ENCODE data around the gene SCN11A.
A peak's percentile ranks its signal among the peaks of the same experiment; 100 is the strongest.

The SCN11A gene

GRCh38 chr3:39051649-39052561 is at the start of gene SCN11A, which contains the start of gene WDR48:
SCN11A (minus strand) TSS chr3:39051944; CDS start chr3:38950362, 101,582 bp downstream.
WDR48 (plus strand) TSS chr3:39052016; CDS start chr3:39052026, 10 bp downstream.
- DNase-seq, result peak; percentile 96

- DNase-seq, result no peak
Observed at GRCh38 chr3:39101022-39101689, 49.4 kb upstream of the SCN11A start.

- no peak for DNase-seq
Observed at GRCh38 chr3:39100500-39100886, 48.7 kb upstream of the SCN11A start.

GRCh38 chr3:39099738-39100499 is 48.2 kb upstream of the SCN11A start:
- DNase-seq, result no peak

DNA sequence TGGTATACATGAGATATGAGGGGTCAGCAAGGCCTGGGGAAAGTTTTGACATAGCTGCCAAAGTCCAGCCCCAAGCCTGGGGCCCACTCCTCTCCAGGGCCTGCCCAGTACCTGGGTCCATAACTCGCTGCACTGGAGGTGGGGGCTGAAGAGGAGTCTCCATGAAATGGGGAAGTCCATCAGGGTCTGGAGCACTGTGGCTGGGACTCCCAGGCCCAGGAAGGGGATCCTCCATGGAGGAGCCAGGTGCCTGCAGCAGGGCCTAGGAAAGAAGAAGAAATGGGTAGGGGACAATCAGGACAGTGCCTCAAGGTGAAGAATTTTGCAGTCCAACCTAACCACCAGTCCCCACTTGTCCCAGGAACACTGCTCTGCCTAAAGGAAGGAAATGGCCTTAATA is 47.5 kb upstream of the SCN11A start:
- no peak for DNase-seq

GRCh38 chr3:39098473-39099000 is 46.8 kb upstream of the SCN11A start:
- DNase-seq, result no peak

GRCh38 chr3:39097716-39098472 is 46.1 kb upstream of the SCN11A start:
- no peak for DNase-seq

GRCh38 chr3:39096775-39097174 is 45.0 kb upstream of the SCN11A start:
- DNase-seq, result no peak

DNA sequence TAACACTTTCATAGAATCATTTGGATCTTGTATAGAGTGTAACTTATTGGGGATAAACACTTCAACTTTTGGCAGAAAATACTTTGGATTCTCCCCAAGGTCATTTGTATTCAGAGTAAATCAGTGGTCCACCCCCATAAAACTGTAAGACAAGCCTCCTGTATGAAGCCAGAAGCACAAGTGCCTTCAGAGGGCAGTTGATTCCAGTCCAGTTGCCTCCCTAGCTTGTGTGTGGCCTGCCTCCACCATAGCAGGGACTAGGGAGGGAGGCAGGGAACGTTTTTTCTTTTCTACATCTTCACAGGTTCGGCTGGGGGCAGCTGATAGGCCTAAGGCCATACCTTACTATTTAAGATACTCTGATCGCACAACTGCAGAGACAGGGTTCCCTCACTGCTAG is 44.0 kb upstream of the SCN11A start:
- no peak for DNase-seq

DNA sequence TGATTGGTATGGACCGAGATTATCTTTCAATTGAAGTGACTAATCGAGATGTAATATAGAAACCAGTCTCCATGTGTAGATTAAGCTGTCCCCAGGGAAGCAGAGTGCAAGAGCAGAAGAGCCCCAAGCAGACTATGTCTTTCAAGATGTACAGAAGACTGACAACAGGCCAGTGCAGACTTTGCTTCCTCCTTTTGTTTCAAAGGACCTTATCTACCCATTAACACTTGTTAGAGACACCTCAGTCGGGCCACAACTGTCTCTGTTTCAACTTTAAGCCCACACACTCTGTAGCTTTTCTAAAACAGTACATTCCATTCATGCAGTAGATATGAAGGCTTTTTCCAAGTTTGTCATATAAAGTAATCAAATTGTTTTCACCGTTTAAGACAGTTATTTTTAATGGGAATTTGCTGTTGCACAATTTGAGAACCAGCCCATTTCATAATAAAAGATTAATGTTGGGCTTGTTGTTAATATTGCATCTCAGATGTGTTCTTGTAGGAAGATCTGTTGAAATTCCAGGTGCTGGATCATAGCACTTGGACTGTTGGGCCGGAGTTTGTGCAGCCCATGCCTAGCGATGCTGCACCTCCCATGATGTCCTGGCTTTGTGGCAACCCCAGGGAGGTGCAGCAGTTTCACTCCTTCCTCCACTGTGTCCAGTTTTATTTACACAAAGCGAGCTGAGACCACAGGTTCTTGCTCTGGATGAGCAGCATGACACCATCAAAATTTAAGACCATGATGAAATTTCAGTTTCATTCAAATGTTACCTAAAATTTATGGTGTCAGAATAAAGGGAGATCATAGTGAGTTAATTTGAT is 43.3 kb upstream of the SCN11A start:
- no peak for DNase-seq

DNA sequence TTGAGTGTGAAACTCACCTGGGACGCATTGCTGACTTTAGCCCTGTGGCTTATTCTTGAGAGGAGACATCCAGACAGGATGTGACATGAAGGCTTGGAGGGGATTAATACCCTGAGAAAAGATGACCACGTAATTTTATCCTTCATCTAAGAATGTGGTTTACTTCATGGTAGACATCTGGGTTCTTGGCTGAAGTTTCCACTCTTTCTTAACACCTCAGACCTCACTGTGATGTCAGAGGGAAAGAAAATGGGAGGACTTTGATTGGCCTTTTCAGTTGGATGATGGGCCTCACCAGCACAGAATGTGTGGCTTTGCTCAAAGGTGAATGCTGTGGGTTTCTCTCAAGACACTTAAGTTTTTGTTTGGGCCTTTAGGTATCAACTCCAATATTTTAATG is 39.2 kb upstream of the SCN11A start:
- no peak for DNase-seq

DNA sequence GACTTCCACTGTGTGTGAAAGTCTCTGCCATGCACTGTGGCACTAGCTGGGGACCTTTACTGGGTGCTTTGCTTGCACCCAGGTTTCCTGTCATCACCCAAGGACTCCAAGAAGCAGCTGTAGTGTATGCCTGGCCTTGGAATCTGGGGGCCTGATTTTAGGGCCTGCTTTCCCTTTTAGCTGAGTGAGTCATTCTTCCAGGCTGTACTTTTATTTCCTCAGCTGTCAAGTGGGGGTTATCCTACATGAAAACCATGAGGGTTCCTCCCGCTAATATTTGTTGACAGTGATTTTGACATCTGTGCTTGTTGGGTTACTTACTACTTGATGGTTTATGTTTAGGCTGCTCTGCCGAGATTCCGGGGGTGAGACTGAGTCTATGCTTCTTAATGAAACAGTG is 37.1 kb upstream of the SCN11A start:
- DNase-seq, result no peak

- DNase-seq, result no peak
Observed at GRCh38 chr3:39088456-39088855, 36.7 kb upstream of the SCN11A start.

DNA sequence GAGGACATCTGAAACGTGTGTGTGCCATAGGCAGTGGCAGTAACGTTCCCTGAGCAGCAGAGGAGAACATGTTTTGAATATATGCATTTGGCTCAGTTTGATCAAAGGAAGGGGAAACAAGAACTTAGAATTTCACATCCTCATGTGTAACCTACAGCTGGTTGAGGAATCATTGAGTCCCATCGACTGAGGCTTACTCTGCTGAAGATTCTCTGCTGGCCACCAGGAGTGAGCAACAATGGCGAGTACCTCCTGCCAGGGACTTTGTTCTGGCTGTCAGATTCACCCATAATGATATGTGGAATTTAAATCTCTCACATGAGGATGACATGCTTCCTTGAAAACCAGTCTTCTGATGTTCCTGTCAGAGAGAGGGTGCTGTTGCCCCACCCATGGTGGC is 34.4 kb upstream of the SCN11A start:
- no peak for DNase-seq

- no peak for DNase-seq
Observed at GRCh38 chr3:39082666-39083313, 31.0 kb upstream of the SCN11A start.

DNA sequence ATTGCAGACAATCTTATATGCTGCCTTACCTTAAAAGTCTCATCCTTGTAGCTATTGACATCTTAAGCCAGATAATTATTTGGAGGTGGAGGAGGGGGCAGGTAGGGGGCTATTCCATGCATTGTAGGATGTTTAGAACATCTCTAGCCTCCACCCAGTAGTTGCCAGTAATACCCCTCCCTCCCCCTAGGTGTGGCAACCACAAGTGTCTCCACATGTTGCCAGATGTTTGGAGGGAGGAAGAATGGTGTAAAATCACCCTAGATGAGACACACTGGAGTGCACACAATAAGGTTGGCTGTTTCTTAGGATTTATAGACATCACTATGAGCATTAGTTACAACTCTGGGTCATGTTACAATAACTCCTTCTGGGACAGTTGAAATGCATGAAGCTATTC is 28.3 kb upstream of the SCN11A start:
- DNase-seq, result no peak

DNA sequence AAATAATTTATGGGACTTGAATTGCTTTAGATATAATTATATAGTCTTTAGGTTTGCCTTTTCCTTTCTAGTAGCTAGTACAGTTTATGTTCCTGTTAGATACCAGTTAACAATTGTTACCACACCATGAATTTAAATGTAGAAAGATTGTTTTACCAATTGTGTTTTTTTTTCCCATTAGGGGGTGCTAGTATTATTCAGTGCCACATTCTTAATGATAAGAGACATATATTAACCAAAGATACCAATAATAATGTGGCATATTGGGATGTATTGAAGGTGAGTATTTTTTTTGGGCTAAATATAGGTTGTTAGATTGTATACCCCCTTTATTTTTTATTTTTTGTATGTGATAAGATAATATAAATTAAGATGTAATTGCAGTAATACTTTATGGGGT is 27.8 kb upstream of the SCN11A start:
- no peak for DNase-seq

GRCh38 chr3:39075910-39076309 is 24.2 kb upstream of the SCN11A start:
- DNase-seq, result no peak

GRCh38 chr3:39068556-39068955 is 16.8 kb upstream of the SCN11A start:
- DNase-seq, result no peak

- no peak for DNase-seq
Observed at GRCh38 chr3:39067286-39067685, 15.5 kb upstream of the SCN11A start.

DNA sequence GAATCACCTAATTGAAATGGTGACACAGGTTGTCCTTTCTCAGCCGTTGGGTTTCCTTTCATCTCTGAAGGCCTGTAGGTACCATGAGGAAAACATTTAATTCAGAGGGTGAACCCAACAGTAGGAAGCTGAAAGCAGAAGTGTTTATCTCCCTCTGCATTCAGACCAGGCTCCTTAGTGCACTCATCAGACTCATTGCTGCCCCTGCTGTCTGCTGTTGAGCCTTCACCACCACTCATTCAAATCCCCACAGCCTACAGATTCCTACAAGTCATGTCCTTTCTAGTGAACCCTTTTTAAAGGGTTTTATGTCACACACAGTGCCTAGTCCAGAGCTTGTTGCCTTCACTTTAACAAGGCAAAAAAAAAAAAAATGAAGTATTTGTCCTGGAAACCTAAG is 13.5 kb upstream of the SCN11A start:
- DNase-seq, result no peak
